OCI-LY1 (cell line): ENCODE results near the gene PLBD2.
A peak's percentile ranks its signal among the peaks of the same experiment; 100 is the strongest.

Source experiments
- H2AFZ ChIP-seq: fragments of 200-600 bp; sonication (generic), shearing (Covaris generic); 2 replicates; pipeline ENCODE4 v1.6.0; 2014; ENCODE audit warnings: antibody characterized with exemption, mild to moderate bottlenecking, low read length
- H3F3A ChIP-seq: fragments of 200-600 bp; sonication (generic), shearing (Covaris generic); 2 replicates; pipeline ENCODE4 v1.6.0; 2014; ENCODE audit warnings: mild to moderate bottlenecking, antibody characterized with exemption, low read length, moderate library complexity; ENCODE audit not compliant: insufficient read depth
- H3K27ac ChIP-seq: fragments of 200-600 bp; sonication (generic); 2 replicates; pipeline ENCODE4 v1.5.1; 2014; ENCODE audit warnings: low read length, mixed run types, mild to moderate bottlenecking, low read depth; ENCODE audit not compliant: poor library complexity, severe bottlenecking
- H3K27me3 ChIP-seq: fragments of 200-600 bp; sonication (generic); 2 replicates; pipeline ENCODE4 v1.6.0; 2014; ENCODE audit warnings: antibody characterized with exemption, mild to moderate bottlenecking, low read length, moderate library complexity; ENCODE audit not compliant: insufficient read depth
- H3K36me3 ChIP-seq: fragments of 200-600 bp; sonication (generic); 2 replicates; pipeline ENCODE4 v1.6.1; 2014; ENCODE audit warnings: mild to moderate bottlenecking, antibody characterized with exemption, low read length, moderate library complexity, mixed read lengths; ENCODE audit not compliant: insufficient read depth
- H3K4me1 ChIP-seq: fragments of 200-600 bp; sonication (generic); 2 replicates; pipeline ENCODE4 v1.5.1; 2014; ENCODE audit warnings: mild to moderate bottlenecking, low read length, moderate library complexity; ENCODE audit not compliant: insufficient read depth, severe bottlenecking
- H3K4me2 ChIP-seq: fragments of 200-600 bp; sonication (generic), shearing (Covaris generic); 2 replicates; pipeline ENCODE4 v1.6.1; 2014; ENCODE audit warnings: low read length
- H3K4me3 ChIP-seq: fragments of 200-600 bp; sonication (generic); 2 replicates; pipeline ENCODE4 v1.5.1; 2014; ENCODE audit warnings: low read length, low read depth, mild to moderate bottlenecking, mixed read lengths; ENCODE audit not compliant: poor library complexity, severe bottlenecking
- H3K79me2 ChIP-seq: fragments of 200-600 bp; shearing (Covaris generic); 2 replicates; pipeline ENCODE4 v1.6.1; 2016; ENCODE audit warnings: mixed run types, low read length, mixed read lengths; ENCODE audit not compliant: insufficient read depth
- H3K9ac ChIP-seq: fragments of 200-600 bp; sonication (generic), shearing (Covaris generic); 2 replicates; pipeline ENCODE4 v1.6.1; 2014; ENCODE audit warnings: mild to moderate bottlenecking, low read length, mixed read lengths
- H3K9me2 ChIP-seq: fragments of 200-600 bp; sonication (generic), shearing (Covaris generic); 2 replicates; pipeline ENCODE4 v1.6.1; 2014; ENCODE audit warnings: low read depth, mild to moderate bottlenecking, low read length, mixed read lengths
- H3K9me3 ChIP-seq: fragments of 200-600 bp; shearing (Covaris generic); 2 replicates; pipeline ENCODE4 v1.6.1; 2014; ENCODE audit warnings: low read length, mixed read lengths
- H4K20me1 ChIP-seq: fragments of 200-600 bp; sonication (generic), shearing (Covaris generic); 2 replicates; pipeline ENCODE4 v1.6.0; 2016; ENCODE audit warnings: mild to moderate bottlenecking, low read length; ENCODE audit not compliant: insufficient read depth
- EZH2 ChIP-seq: fragments of 200-600 bp; sonication (generic), shearing (Covaris generic); IDR thresholded peaks from 2 replicates; pipeline ENCODE4 v1.8.0; 2017; ENCODE audit warnings: borderline replicate concordance, mixed run types, mild to moderate bottlenecking, antibody characterized with exemption, low read length, moderate library complexity, mixed read lengths
- TF ChIP-seq, protein P1 (sequence below): fragments of 200-600 bp; sonication (generic), shearing (Covaris generic); IDR thresholded peaks from 2 replicates; pipeline ENCODE4 v1.5.1; 2017; ENCODE audit warnings: mild to moderate bottlenecking, antibody characterized with exemption, low read length, moderate library complexity, mixed read lengths

PLBD2 gene

DNA sequence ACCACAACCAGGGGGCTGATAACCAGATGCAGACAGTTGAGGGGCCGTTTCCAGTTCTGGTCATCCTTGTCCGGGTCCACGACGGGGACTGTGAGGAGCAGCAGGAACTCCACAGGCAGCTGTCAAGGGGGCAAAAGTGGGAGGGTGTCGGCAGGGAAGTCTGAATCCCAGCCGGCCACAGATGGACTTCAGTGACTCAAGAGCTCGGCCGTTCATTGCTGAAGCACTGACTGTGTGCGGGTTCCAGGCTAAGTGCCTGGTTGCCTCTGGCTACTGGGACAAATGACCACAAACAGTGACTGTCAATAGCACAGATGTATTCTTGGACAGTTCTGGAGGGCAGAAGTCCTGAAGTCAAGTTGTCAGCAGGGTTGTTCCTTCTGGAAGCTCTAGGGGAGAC, 43.0 kb upstream of the PLBD2 start:
- Histone ChIP-seq H3K79me2 (no peaks in the 10 kb centered on the region), H3K27ac (no peak overlapping the region), H3K27me3 (no peaks in the 10 kb centered on the region), H3K36me3 (peaks cover 72% of the 10 kb centered on the region), H2AFZ (no peak overlapping the region), H3F3A (no peaks in the 10 kb centered on the region; the same call in 1 of the 2 replicates), H3K4me3 (no peak overlapping the region), H3K4me2 (no peak overlapping the region), H3K9me2 (no peaks in the 10 kb centered on the region), H3K9me3 (no peaks in the 10 kb centered on the region), H3K4me1 (no peaks in the 10 kb centered on the region), H4K20me1 (no peaks in the 10 kb centered on the region), H3K9ac (no peak overlapping the region)
- TF ChIP-seq, protein P1, sequence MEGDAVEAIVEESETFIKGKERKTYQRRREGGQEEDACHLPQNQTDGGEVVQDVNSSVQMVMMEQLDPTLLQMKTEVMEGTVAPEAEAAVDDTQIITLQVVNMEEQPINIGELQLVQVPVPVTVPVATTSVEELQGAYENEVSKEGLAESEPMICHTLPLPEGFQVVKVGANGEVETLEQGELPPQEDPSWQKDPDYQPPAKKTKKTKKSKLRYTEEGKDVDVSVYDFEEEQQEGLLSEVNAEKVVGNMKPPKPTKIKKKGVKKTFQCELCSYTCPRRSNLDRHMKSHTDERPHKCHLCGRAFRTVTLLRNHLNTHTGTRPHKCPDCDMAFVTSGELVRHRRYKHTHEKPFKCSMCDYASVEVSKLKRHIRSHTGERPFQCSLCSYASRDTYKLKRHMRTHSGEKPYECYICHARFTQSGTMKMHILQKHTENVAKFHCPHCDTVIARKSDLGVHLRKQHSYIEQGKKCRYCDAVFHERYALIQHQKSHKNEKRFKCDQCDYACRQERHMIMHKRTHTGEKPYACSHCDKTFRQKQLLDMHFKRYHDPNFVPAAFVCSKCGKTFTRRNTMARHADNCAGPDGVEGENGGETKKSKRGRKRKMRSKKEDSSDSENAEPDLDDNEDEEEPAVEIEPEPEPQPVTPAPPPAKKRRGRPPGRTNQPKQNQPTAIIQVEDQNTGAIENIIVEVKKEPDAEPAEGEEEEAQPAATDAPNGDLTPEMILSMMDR, result no peak
- TF ChIP-seq EZH2, result no peak

- H3K36me3 ChIP-seq, result peaks cover 73% of the 10 kb centered on the region
These were observed 42.2 kb upstream of the PLBD2 start for GRCh38 chr12:113316155-113316554.

DNA sequence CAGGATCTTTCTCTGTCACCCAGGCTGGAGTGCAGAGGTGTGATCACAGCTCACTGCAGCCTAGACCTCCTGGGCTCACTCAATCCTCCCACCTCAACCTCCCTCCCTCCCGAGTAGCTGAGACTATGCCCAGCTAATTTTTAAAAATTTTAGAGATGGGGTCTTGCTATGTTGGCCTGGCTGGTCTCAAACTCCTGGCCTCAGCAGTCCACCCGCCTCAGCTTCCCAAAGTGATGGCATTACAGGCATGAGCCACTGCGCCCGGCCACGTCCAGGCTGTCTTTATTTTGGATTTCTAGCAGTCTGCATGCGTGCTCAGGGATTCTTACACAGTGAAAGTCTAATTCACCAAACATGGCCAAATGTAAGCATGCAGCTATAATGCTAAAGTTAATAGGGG, 41.3 kb upstream of the PLBD2 start:
- no peak overlapping the region for H3K4me3 ChIP-seq
- no peak overlapping the region for H3K4me2 ChIP-seq
- H3K79me2 ChIP-seq, result no peaks in the 10 kb centered on the region
- H3K36me3 ChIP-seq, result peaks cover 74% of the 10 kb centered on the region
- H3K27ac ChIP-seq, result no peak overlapping the region
- no peaks in the 10 kb centered on the region for H3K4me1 ChIP-seq
- no peaks in the 10 kb centered on the region for H3K27me3 ChIP-seq
- no peaks in the 10 kb centered on the region for H3K9me2 ChIP-seq
- TF ChIP-seq EZH2, result no peak
- TF ChIP-seq, protein P1, result no peak
- H4K20me1 ChIP-seq, result no peaks in the 10 kb centered on the region
- no peaks in the 10 kb centered on the region; the same call in 1 of the 2 replicates for H3F3A ChIP-seq
- H3K9me3 ChIP-seq, result no peaks in the 10 kb centered on the region
- H3K9ac ChIP-seq, result no peak overlapping the region
- no peak overlapping the region for H2AFZ ChIP-seq

More at GRCh38 chr12:113316155-113316554, 42.2 kb upstream of the PLBD2 start:
- no peaks in the 10 kb centered on the region for H3K27me3 ChIP-seq
- H3K4me1 ChIP-seq, result no peaks in the 10 kb centered on the region
- no peak overlapping the region for H3K9ac ChIP-seq
- H3K9me2 ChIP-seq, result no peaks in the 10 kb centered on the region
- TF ChIP-seq, protein P1, result peak; percentile 45
- TF ChIP-seq EZH2, result no peak
- no peak overlapping the region for H2AFZ ChIP-seq
- no peak overlapping the region for H3K4me2 ChIP-seq
- H3K9me3 ChIP-seq, result no peaks in the 10 kb centered on the region
- H3F3A ChIP-seq, result no peaks in the 10 kb centered on the region; the same call in 1 of the 2 replicates
- H3K79me2 ChIP-seq, result no peaks in the 10 kb centered on the region
- H4K20me1 ChIP-seq, result no peaks in the 10 kb centered on the region
- H3K4me3 ChIP-seq, result no peak overlapping the region
- H3K27ac ChIP-seq, result no peak overlapping the region
